ENCODE measurements around the gene AMOTL2.

GRCh38 chr3:134369231-134369741 is 5.0 kb downstream of the AMOTL2 start:
- TF ChIP-seq CTCF (conservative IDR thresholded peaks at IDR 0.05; ENCODE audit: low read depth, low read length) (no peak), EZH2 (IDR thresholded peaks at IDR 0.05; ENCODE audit: borderline replicate concordance, low read depth, low read length, poor library complexity, severe bottlenecking) (no peak)

Data from A673 (cell line).